GM18951 (cell line): Measurements from ENCODE around the gene AGAP3.

Experiments used
- POLR2A ChIP-seq: IDR thresholded peaks from 4 replicates; pipeline ENCODE4 v1.6.1; 2011; ENCODE audit warnings: mild to moderate bottlenecking; ENCODE audit not compliant: insufficient read length, insufficient read depth; ENCODE audit errors: extremely low read depth
- in situ Hi-C: fragments of 300-500 bp; cut with MboI; formaldehyde crosslinking; loops from one replicate; pipeline ENCODE4 v1.12.0; 2022; ENCODE audit warnings: low sequenced_read_pairs, mixed read lengths, inconsistent platforms; ENCODE audit not compliant: unreplicated experiment

AGAP3 gene

DNA sequence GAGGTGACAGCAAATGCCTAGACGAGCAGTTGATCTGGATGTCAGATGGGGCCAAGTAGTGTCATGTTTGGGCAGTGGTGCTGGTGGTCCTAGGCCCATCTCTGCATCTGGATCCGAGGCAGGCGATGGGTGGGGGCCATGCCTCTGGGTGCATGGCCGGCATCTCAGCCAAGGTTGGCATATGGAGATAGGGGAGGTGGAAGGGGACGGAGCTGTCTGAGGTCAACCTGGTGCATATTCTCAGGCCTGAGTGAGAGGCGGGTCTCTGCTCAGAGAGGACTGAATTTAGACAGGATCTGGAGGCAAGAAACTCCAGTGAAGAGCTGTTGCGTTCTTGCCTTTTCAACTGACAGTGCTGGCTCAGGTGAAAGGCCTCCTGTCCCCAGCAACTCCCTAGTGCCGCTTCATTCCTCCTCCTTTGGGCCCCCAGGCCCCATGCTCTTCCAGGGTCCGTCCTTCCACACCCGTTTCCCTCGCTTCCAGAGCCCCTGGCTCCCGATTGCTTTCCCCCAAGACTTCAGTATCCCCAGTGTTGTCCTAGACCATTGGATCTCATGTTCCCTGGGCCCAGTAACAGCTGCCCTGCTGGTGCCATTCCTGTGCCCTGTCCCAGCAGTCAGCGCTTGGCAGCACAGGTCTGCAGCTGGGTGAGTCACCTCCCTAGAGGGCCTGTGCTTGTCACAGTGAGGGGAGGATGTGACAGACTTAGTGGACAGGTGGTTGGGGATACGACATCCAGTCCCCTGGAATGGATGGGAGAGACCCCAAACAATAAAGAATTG is 48.7 kb downstream of the AGAP3 start:
- no peak for TF ChIP-seq POLR2A
- in situ Hi-C loops = no loop called here

DNA sequence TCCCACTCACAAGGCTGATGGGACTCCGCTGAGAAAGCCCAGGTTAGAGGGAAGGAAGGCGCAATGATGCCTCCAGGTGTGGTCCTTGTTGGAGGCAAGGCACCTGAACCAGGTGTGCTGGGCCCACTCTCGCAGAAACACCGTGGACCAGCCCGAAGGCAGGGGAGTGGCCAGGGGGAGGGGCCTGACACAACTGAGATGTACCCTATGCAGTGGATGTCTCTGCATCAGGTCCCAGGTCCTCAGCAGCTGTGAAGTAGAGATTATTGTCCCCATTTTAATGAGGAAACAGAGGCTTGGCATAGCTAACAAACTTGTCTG is 49.2 kb downstream of the AGAP3 start:
- TF ChIP-seq POLR2A = no peak
- in situ Hi-C loops = no loop called here

DNA sequence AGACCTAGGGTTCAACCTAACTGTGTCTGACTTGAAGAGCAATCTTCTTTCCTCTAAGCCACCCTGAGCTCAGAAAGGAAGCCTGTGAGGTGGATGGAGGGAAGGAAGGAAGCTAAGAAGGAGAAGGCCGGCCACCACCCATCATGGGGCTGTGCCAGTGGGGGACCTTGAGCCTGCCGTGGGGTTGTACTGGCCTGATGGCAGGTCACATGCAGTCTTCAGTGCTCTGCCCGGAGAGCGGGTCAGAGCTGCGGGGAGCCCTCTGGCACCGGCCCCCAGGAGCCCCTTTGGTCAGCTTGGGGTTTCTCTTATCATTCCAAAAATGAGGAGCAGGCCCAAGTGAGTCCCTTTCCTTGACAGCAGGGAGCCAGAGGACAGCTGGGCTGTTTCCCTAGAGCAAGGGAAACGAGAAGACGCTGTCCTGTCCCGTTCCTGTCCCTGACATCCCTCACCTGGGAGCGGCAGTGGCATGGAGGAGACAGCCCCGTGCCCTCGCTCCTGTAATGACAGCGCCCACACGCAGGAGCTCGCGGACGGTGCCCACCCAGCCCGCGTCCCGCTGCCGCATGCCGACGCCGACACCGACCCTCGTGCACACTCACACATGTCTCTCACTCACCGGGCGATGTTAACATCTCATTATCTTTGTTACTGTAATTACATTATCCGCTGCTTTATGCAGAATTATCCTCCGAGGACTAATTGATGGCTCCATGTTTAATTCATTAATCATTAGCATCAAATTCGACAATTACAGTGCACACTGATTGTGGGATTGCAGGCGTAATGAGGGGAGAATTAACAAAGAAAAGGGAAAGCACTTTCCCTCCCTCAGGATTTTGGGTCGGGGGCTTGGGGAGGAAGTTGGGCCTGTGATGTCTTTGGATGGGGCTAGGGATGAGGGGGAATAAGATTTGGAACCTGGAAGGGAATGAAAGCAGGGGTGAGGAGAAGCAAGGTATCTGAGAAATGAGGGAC is 49.9 kb downstream of the AGAP3 start:
- TF ChIP-seq POLR2A = no peak
- in situ Hi-C loops = no loop called here

DNA sequence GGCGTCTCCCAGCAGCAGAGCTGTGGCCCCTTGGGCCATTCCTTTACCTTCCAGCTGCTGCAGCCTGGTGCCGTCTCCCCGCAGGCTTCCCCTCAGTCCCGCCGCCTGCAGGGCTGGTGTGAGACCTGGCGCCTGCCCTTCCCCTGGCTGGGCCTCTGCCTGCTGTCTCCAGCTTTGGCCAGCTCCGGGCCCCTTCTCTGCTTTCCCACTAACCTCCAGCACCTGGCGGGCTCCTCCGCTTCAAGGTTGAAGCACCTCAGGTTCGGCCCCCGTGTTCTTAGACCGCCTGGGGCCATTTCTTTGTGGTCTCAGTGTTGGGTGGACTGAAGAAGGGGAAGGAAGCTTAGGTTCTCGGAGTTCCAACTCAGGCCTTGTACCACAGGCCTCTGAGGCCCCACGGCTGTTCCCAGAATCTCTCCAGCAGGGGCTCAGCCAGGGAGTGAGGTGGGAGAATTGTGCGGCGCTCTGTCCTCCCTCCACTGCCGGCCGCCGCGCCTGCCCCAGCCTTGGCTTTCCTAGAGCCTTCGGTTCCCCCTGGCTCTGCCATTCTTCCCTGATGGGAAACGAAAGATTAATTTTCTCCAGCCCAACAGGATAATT is 50.9 kb downstream of the AGAP3 start:
- no peak for TF ChIP-seq POLR2A
- in situ Hi-C loops = no loop called here

DNA sequence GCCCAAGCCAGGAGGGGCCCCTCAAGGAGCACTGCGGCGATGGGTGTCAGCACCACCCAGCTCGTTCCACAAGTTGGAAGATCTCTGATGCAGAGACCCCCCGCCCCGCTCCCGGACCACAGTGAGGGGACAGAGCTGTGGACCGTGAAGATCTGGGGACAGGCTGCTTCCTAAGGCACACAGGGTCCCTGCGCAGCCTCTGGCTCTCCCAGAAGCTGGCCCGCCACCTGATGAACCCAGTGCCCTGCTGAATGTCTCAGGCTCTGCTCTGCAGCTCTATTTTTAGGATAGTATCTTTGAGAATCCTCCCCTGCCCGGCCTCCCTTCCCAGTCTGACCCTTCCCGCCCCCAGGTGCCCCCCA is 51.5 kb downstream of the AGAP3 start:
- no peak for TF ChIP-seq POLR2A
- in situ Hi-C loops = no loop called here

DNA sequence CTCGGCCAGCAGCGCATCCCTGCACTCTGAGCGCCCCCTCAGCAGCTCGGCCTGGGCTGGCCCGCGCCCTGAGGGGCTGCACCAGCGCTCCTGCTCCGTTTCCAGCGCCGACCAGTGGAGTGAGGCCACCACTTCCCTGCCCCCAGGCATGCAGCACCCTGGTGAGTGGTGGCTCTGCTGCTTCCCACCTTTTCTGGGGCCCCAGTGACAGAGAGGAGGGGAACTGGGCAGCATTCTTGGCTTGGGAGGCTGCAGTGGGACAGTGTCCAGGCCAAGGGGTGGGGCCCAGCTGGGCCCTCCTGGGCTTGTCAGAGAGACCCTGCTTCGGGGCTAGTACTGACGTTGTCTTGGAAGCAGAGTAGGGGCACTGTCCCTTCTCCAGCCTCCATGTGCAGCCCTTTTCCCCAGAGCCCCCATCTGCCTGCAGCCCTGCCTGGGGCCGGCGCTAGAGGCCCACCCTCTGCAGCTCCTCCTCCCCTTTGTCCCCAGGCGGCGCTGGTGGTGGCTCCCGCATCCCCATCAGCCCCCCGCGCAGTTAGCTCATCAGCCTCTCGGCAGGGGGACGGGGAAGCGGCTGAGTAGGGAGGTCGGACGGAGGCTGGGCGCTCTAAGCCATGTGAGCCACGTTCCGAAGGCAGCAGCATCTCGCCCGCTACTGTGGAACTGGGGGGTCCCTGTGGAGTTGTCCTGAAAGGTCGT is 52.0 kb downstream of the AGAP3 start:
- in situ Hi-C loops = no loop called here
- TF ChIP-seq POLR2A = no peak

DNA sequence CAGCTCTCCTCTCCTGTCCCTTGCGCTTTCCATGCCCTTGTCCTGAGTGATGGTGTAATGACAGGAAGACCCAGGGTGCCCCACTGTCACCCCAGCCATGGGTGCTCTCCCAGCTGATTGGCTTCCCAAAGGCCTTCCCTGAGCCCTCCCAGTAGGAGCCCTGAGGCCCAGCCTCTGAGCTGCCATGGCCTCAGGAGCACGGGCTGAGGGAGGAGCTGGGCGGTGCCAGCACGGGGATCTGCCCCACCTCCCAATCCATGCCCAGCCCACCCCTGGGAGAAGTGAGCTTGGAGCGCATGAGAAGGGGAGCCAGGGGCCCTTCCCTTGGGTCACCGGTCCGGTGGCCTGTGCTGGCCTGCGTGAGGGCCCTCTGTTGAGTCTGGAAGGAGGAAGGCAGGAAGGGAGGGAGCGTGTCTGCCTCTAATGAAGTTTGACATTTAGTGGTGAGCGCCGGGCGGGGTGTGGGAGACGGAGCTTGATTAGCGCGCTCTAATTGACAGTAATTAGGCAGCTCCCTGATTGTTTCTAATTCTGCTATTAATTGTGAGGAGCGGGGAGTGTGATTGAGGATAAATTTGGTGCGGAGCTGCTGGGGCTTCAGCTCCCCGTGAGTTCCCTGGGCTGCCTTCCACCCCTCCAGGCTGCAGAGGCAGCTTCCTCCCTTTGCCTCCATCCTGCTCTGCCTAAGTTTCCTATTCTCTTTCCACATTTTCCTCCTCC is 53.0 kb downstream of the AGAP3 start:
- no peak for TF ChIP-seq POLR2A

DNA sequence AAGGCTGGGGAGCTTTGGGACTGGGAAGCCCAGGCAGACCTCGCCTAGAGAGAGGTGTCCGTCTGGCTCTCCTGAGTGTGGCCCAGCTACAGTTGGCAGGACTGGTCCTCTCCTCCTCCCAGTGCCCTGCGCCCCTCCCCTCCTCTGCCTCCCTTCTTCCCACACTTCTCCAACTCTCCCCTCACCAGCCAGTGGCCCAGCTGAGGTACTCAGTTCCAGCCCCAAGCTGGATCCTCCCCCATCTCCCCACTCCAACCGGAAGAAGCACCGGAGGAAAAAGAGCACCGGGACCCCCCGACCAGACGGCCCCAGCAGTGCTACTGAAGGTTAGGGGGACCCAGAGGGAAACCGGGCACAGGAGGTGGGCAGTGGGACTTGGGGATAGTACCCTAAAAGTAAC is 53.5 kb downstream of the AGAP3 start:
- in situ Hi-C loops = no loop called here
- no peak for TF ChIP-seq POLR2A

More for the DNA sequence above, 53.0 kb downstream of the AGAP3 start:
- in situ Hi-C loops = no loop called here

DNA sequence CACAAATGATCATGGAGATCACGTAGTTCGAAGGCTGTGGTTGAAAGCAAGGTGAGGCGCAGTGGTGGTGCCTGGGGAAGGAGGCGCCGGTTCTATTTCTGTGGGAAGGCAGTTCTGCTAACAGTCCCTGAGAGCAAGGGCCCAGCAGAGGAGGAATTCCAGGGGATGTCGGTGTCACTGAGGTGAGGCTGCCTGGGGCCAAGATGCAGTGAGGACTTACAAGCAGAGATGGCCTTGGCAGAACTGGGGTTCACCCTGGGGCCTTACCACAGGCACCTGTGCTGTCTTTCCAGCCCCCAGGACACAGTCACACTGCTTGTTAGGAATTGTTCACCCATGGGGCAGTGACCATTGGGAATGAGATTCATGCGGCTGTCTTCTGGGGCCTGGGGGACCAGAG is 54.6 kb downstream of the AGAP3 start:
- no peak for TF ChIP-seq POLR2A
- in situ Hi-C loops = no loop called here

DNA sequence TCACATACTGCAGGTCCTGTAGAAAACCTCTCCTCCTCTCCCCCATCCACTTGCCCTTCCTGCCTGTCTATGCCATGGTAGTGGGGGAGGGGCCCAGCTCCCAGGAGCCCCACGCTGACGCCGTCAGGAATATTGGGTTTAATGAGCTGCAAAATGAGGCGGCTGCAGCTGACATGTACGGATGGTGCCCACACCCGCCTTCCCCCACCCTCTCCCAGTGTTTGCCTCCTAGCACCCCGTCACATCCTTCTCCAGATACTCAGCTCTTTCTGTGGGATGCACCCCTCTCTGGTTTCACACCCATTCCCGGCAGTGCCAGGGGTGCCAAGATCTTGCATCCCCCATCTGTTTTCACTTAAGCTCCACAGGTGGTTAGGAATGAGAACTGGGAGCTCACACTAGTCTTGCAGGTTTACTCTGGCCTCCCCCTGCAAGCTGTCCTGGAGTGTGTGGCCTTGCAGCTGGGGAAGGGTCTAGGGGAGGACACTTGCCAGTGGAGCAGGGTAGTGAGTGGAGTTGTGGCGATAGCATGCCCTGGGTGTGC is 55.1 kb downstream of the AGAP3 start:
- in situ Hi-C loops = no loop called here
- TF ChIP-seq POLR2A = no peak

DNA sequence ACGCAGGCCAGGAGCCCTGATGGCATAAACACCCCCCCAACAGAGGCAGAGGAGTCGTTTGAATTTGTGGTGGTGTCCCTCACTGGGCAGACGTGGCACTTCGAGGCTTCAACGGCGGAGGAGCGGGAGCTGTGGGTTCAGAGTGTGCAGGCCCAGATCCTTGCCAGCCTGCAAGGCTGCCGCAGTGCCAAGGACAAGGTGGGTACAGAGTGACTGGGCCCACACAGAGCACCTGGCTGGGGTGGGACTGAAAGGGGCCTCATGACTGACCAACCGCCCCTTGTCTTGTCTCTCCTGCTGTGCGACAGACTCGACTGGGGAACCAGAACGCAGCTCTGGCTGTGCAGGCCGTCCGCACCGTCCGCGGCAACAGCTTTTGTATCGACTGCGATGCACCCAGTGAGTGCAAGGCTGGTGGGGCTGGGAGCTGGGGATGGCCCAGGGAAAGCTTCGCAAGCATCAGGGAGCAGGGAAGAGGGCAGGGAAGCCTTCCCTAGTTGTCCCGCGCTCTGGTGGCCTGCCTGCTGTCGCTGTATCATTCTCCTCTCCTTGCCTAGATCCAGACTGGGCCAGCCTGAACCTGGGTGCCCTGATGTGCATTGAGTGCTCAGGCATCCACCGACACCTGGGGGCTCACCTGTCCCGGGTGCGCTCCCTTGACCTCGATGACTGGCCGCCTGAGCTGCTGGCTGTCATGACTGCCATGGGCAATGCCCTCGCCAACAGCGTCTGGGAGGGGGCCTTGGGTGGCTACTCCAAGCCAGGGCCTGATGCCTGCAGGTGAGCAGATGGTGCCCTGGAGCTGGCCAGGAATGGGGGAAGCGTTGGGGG is 55.8 kb downstream of the AGAP3 start:
- TF ChIP-seq POLR2A = no peak
- in situ Hi-C loops = no loop called here
